HEK293 (cell line): Measurements from ENCODE around the gene DCHS2.

Experiments
- CTCF ChIP-seq: fragments of 450-650 bp; formaldehyde crosslinking; IDR thresholded peaks from 2 replicates; pipeline ENCODE4 v1.5.1; 2016; ENCODE audit warnings: missing biosample characterization, missing genetic modification characterization
- KLF1 ChIP-seq: fragments of 450-650 bp; formaldehyde crosslinking; IDR thresholded peaks from 2 replicates; pipeline ENCODE4 v1.5.1; 2016; ENCODE audit warnings: missing biosample characterization, missing genetic modification characterization
- MZF1 ChIP-seq: fragments of 450-650 bp; formaldehyde crosslinking; IDR thresholded peaks from 2 replicates; pipeline ENCODE4 v1.5.1; 2017; ENCODE audit warnings: missing biosample characterization, missing genetic modification characterization, borderline replicate concordance
- PATZ1 ChIP-seq: fragments of 450-650 bp; formaldehyde crosslinking; IDR thresholded peaks from 2 replicates; pipeline ENCODE4 v1.5.1; 2016; ENCODE audit warnings: missing biosample characterization, missing genetic modification characterization
- PBX3 ChIP-seq: sonication (generic); formaldehyde crosslinking; IDR thresholded peaks from 2 replicates; pipeline ENCODE4 v1.8.1; 2022; ENCODE audit warnings: mild to moderate bottlenecking, moderate library complexity, missing genetic modification reagents
- SALL2 ChIP-seq: fragments of 450-650 bp; formaldehyde crosslinking; IDR thresholded peaks from 2 replicates; pipeline ENCODE4 v1.5.0; 2017; ENCODE audit warnings: missing biosample characterization, mild to moderate bottlenecking, missing genetic modification characterization, borderline replicate concordance
- YY1 ChIP-seq: fragments of 450-650 bp; formaldehyde crosslinking; IDR thresholded peaks from 2 replicates; pipeline ENCODE4 v1.5.1; 2018; ENCODE audit warnings: missing biosample characterization, missing genetic modification characterization
- YY2 ChIP-seq: fragments of 450-650 bp; formaldehyde crosslinking; IDR thresholded peaks from 2 replicates; pipeline ENCODE4 v1.5.1; 2016; ENCODE audit warnings: missing biosample characterization, missing genetic modification characterization
- ZBTB1 ChIP-seq: fragments of 450-650 bp; formaldehyde crosslinking; IDR thresholded peaks from 2 replicates; pipeline ENCODE4 v1.5.1; 2016; ENCODE audit warnings: missing biosample characterization, missing genetic modification characterization
- ZBTB21 ChIP-seq: fragments of 450-650 bp; formaldehyde crosslinking; IDR thresholded peaks from 2 replicates; pipeline ENCODE4 v1.5.1; 2017; ENCODE audit warnings: missing biosample characterization, missing genetic modification characterization
- ZBTB6 ChIP-seq: fragments of 450-650 bp; formaldehyde crosslinking; IDR thresholded peaks from 2 replicates; pipeline ENCODE4 v1.5.1; 2017; ENCODE audit warnings: missing biosample characterization, missing genetic modification characterization
- ZNF146 ChIP-seq: fragments of 450-650 bp; formaldehyde crosslinking; IDR thresholded peaks from 2 replicates; pipeline ENCODE4 v1.5.1; 2016; ENCODE audit warnings: missing biosample characterization, missing genetic modification characterization
- ZNF274 ChIP-seq, 2 experiments: fragments of 200-500 bp in 1 of 2; fragments of 450-650 bp in 1 of 2; sonication (Bioruptor generic) in 1 of 2; formaldehyde crosslinking in 1 of 2; IDR thresholded peaks; 2 replicates each; pipeline versions ENCODE4 v1.5.1 to v1.6.1; 2014 to 2016; ENCODE audit warnings: borderline replicate concordance in 1 of 2, inconsistent platforms in 1 of 2, low read length in 1 of 2, missing biosample characterization in 1 of 2, missing genetic modification characterization in 1 of 2
- ZNF391 ChIP-seq: fragments of 450-650 bp; formaldehyde crosslinking; IDR thresholded peaks from 2 replicates; pipeline ENCODE4 v1.5.1; 2016; ENCODE audit warnings: low read depth, missing biosample characterization, missing genetic modification characterization, borderline replicate concordance

GRCh38 chr4:154497889-154498288, 6.3 kb upstream of the DCHS2 start:
- TF ChIP-seq KLF1 (tag by site-specific recombination) (no peak), ZNF274 (IDR thresholded peaks at IDR 0.05; ENCODE audit: low read length) (no peak), ZNF274 (tag by site-specific recombination; IDR thresholded peaks at IDR 0.05; ENCODE audit: borderline replicate concordance) (no peak), YY1 (tag by site-specific recombination) (no peak), ZBTB21 (tag by site-specific recombination) (no peak), YY2 (tag by site-specific recombination) (no peak), PBX3 (CRISPR knock-in tag) (no peak), CTCF (tag by site-specific recombination) (no peak), ZBTB1 (tag by site-specific recombination) (no peak), ZBTB6 (no peak), PATZ1 (no peak), MZF1 (tag by site-specific recombination) (no peak), SALL2 (tag by site-specific recombination) (no peak), ZNF391 (tag by site-specific recombination) (no peak), ZNF146 (no peak)
